Glutamatergic neuron (in vitro differentiated cells): ENCODE measurements around the gene BMPER. TPM values are rescaled to one million over a fixed set of nuclear protein-coding genes. Genes with fewer than 3 reads are reported as not detected.

Experiments
- DNase-seq: peaks from one replicate; pipeline ENCODE4 v3.0.0; 2022
- H3K27ac Mint-ChIP-seq: one replicate; pipeline ENCODE4 v1.8.0; 2020; ENCODE audit warnings: mild to moderate bottlenecking, mixed read lengths, inconsistent platforms; ENCODE audit not compliant: unreplicated experiment
- H3K27me3 Mint-ChIP-seq: one replicate; pipeline ENCODE4 v1.8.0; 2020; ENCODE audit warnings: mild to moderate bottlenecking, moderate library complexity, mixed read lengths, inconsistent platforms; ENCODE audit not compliant: unreplicated experiment
- H3K36me3 Mint-ChIP-seq: one replicate; pipeline ENCODE4 v1.8.0; 2020; ENCODE audit warnings: mild to moderate bottlenecking, mixed read lengths, inconsistent platforms; ENCODE audit not compliant: unreplicated experiment
- H3K4me1 Mint-ChIP-seq: one replicate; pipeline ENCODE4 v1.8.0; 2020; ENCODE audit warnings: mild to moderate bottlenecking, low read depth, mixed read lengths, inconsistent platforms; ENCODE audit not compliant: unreplicated experiment
- H3K4me3 Mint-ChIP-seq: one replicate; pipeline ENCODE4 v1.8.0; 2020; ENCODE audit warnings: mild to moderate bottlenecking, mixed read lengths, inconsistent platforms; ENCODE audit not compliant: unreplicated experiment
- H3K9me3 Mint-ChIP-seq: one replicate; pipeline ENCODE4 v1.8.0; 2020; ENCODE audit warnings: mild to moderate bottlenecking, moderate library complexity, mixed read lengths, inconsistent platforms; ENCODE audit not compliant: unreplicated experiment
- total RNA-seq: library from RNA; stranded (reverse); fragmentation: NEBNext Ultra II Directional; extraction: Animal tissue kit (Norgen Biotek cat#: 25700); gene quantifications from one replicate; pipeline ENCODE4 v1.2.1, GENCODE V29; 2021; ENCODE audit not compliant: unreplicated experiment
- TF ChIP-seq, protein P1 (sequence below): fragments of 200-600 bp; sonication (generic); IDR thresholded peaks from one replicate; pipeline ENCODE4 v1.5.0; 2021; ENCODE audit not compliant: partially characterized antibody, unreplicated experiment

BMPER gene
- total RNA-seq, 1 donor from 2014 or later = 16.2 TPM

DNA sequence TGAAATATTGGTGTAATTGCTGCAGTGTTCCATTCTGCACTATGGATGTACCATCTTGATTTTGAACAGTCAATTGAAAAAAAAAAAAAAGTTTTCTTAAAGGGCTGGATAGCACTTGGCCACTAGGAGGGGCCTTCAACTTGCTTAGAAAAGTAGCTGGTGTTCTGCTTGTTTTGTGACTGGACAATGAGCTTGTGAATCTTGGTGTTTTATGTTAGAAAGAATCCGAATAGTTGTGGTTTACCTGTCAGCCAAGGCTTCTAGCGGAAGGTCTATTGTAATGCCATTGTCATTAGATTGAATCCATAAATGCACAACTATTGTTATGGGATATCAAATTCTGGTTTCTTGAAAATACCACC lies 77.1 kb downstream of the BMPER start:
- H3K4me1 Mint-ChIP-seq = no peaks in the 10 kb centered on the region
- TF ChIP-seq, protein P1, sequence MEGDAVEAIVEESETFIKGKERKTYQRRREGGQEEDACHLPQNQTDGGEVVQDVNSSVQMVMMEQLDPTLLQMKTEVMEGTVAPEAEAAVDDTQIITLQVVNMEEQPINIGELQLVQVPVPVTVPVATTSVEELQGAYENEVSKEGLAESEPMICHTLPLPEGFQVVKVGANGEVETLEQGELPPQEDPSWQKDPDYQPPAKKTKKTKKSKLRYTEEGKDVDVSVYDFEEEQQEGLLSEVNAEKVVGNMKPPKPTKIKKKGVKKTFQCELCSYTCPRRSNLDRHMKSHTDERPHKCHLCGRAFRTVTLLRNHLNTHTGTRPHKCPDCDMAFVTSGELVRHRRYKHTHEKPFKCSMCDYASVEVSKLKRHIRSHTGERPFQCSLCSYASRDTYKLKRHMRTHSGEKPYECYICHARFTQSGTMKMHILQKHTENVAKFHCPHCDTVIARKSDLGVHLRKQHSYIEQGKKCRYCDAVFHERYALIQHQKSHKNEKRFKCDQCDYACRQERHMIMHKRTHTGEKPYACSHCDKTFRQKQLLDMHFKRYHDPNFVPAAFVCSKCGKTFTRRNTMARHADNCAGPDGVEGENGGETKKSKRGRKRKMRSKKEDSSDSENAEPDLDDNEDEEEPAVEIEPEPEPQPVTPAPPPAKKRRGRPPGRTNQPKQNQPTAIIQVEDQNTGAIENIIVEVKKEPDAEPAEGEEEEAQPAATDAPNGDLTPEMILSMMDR = peak; percentile 53
- DNase-seq = no peak
- H3K27ac Mint-ChIP-seq = no peak overlapping the region
- peaks cover 2% of the 10 kb centered on the region for H3K9me3 Mint-ChIP-seq
- H3K4me3 Mint-ChIP-seq = no peak overlapping the region
- no peaks in the 10 kb centered on the region for H3K27me3 Mint-ChIP-seq
- no peaks in the 10 kb centered on the region for H3K36me3 Mint-ChIP-seq

DNA sequence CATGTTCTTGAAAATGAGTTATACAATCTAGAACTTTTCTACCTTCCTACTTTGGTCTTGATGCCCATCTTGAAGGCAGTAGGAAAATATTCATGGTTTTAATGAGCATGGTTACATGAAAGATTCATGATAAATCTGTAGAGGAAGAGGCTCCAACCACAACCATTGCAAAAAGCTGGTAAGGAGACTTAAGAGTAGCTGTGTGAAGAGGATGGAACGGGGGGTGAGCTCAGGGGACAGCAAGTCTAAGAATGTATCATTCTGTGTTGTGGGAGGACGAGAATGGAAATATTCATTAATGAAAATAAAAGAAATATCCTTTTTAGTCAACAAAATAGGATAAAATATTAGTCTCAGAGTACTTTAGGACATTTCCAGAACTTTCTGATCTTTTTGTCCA lies 81.1 kb downstream of the BMPER start:
- Mint-ChIP-seq H3K4me1 (no peaks in the 10 kb centered on the region), H3K4me3 (no peak overlapping the region), H3K36me3 (peaks cover 4% of the 10 kb centered on the region), H3K27ac (no peak overlapping the region), H3K27me3 (no peaks in the 10 kb centered on the region), H3K9me3 (peaks cover 2% of the 10 kb centered on the region)
- TF ChIP-seq, protein P1 = no peak
- no peak for DNase-seq

- no peak overlapping the region for H3K4me3 Mint-ChIP-seq
- H3K27ac Mint-ChIP-seq = no peak overlapping the region
These were observed 81.9 kb downstream of the BMPER start for GRCh38 chr7:33986951-33987947.

DNA sequence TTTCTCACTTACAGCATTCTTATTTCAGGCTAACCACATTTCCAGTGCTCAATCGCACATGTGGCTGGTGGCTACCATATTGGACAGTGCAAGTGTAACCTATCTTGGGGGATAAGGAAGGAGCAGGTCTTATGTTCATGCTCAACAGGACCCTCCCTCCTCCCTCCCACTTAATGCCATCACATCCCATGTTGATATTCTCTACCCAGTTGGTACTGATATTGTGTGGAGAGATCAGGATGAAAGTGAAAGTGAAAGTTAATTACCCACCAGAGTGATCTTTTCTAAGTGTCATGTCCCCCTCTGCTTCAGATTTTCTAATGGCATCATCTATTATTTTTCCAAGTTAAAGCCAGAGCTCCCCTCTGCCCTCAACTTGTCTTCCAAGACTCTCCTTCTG lies 91.6 kb downstream of the BMPER start:
- peaks cover 5% of the 10 kb centered on the region for H3K36me3 Mint-ChIP-seq
- H3K4me1 Mint-ChIP-seq = no peaks in the 10 kb centered on the region
- DNase-seq = no peak
- no peak overlapping the region for H3K27ac Mint-ChIP-seq
- H3K27me3 Mint-ChIP-seq = peaks cover 2% of the 10 kb centered on the region
- H3K9me3 Mint-ChIP-seq = no peaks in the 10 kb centered on the region
- no peak overlapping the region for H3K4me3 Mint-ChIP-seq
- TF ChIP-seq, protein P1 = no peak

More at GRCh38 chr7:33986951-33987947, 81.9 kb downstream of the BMPER start:
- peaks cover 2% of the 10 kb centered on the region for H3K9me3 Mint-ChIP-seq
- H3K4me1 Mint-ChIP-seq = no peaks in the 10 kb centered on the region
- H3K36me3 Mint-ChIP-seq = peaks cover 4% of the 10 kb centered on the region
- H3K27me3 Mint-ChIP-seq = no peaks in the 10 kb centered on the region
- TF ChIP-seq, protein P1 = no peak
- no peak for DNase-seq

GRCh38 chr7:33998476-33998875 lies 93.1 kb downstream of the BMPER start:
- H3K9me3 Mint-ChIP-seq = no peaks in the 10 kb centered on the region
- H3K4me3 Mint-ChIP-seq = no peak overlapping the region
- TF ChIP-seq, protein P1 = no peak
- no peaks in the 10 kb centered on the region for H3K4me1 Mint-ChIP-seq
- no peak for DNase-seq
- peaks cover 2% of the 10 kb centered on the region for H3K27me3 Mint-ChIP-seq
- peaks cover 5% of the 10 kb centered on the region for H3K36me3 Mint-ChIP-seq
- no peak overlapping the region for H3K27ac Mint-ChIP-seq
